Epidermal melanocyte (primary cell): Measurements from ENCODE around the gene HDHD2.

Experiments used
- DNase-seq: peaks from one replicate; pipeline ENCODE4 v3.0.0; 2011; ENCODE audit warnings: low spot score; ENCODE audit not compliant: insufficient read length

The HDHD2 gene

DNA sequence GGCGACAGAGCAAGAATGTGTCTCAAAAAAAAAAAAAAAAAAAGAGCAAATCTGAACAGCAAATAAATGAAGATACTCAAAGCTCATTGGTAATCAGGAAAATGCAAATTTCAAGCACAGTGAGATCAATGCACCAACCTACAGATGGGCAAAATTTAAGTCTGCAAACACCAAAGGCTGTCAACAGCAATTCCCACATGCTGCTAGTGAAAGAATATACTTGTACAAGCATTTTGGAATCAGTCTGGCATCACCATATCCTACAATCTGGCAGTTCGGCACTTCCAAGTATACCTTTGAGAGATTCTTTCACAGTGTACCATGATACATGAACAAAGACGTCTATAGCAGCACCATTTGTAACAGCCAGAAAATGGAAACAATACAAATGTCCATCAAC, 4.1 kb downstream of the HDHD2 start:
- DNase-seq = no peak

DNA sequence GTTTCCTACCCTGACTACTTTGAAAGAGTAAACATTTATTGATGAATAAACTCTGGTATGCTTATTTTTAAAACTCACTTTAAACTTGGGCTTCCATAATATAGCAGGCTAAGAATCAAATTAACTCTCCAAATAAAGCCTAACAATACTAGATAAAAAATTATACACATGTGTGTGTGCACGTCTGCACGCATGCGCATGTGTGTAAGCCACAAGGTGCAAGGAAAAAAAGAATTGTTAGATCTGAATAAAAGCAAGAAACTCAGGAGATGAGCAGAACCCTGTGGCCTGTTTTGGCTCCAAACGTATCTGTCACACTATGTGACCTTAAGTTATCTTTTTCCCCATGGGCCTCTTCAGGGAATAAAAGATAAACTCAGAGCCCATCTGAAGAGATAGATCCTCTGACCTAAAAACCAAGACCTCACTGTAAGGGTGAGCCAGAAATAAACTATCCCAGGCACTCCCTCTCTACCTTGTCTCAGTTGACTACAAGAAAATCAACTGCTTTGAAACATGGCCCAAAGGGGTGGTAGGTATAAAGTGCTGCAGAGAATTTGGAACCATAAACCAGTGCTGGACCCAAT, 6.3 kb downstream of the HDHD2 start:
- DNase-seq = no peak

- DNase-seq = no peak
These were observed 7.1 kb downstream of the HDHD2 start for GRCh38 chr18:47143153-47143552.

GRCh38 chr18:47141289-47141688, 9.0 kb downstream of the HDHD2 start:
- DNase-seq = no peak

GRCh38 chr18:47121146-47121545, 29.2 kb downstream of the HDHD2 start:
- DNase-seq = no peak

DNA sequence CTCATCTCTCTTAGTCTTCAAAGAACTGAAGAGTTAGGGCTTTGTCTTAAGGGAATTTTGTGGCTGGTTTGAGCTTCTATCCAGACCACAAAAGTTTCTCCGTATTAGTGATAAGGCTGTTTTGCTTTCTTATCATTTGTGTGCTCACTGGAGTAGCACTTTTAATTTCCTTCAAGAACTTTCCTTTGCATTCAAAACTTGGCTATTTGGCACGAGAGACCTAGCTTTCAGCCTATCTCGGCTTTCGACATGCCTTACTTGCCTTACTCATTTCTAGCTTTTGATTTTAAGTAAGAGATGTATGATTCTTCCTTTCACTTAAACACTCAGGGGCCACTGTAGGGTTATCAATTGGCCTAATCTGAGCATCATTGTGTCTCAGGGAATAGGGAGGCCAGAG, 29.9 kb downstream of the HDHD2 start:
- DNase-seq = no peak

- DNase-seq = no peak
These were observed 31.3 kb downstream of the HDHD2 start for GRCh38 chr18:47118981-47119380.

DNA sequence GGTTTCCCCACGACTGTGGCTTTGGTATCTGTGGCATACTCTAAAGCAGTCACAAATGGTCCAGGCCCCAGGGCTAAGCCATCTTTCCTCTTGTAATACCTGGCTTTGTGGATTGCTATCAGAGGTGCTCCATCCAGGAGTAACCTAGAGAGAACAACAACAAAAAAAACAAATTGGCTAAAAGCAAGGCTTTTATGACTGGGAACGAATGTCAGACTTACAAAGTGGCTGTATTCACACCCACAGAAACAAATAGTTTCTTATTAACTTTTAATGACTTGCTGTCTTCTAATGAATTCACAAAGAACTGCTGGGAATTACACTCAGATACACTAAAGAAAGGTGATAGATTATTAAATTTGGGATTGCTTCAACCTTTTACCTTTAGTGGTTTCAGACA, 35.1 kb downstream of the HDHD2 start:
- DNase-seq = no peak

GRCh38 chr18:47113796-47114540, 36.3 kb downstream of the HDHD2 start:
- DNase-seq = no peak

GRCh38 chr18:47110492-47111274, 39.6 kb downstream of the HDHD2 start:
- DNase-seq = no peak

DNA sequence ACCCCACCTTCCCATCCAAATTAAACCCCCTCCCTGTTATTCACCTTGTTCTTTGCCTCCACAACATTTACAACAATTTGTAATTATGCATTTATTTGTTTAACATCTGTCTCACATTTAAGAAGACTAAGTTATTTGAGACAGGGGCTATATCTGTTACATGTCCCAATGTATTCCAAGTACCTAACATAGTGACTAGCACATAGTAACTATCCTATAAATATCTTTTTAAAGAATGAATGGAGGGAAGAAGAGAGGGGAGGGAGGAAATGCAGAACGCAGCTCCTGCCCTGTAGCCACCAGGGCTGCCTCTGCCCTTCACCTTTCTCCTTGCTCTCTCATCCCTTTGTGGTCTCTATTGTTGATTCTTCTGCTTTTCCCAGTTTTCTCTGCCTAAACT, 40.6 kb downstream of the HDHD2 start:
- DNase-seq = no peak

DNA sequence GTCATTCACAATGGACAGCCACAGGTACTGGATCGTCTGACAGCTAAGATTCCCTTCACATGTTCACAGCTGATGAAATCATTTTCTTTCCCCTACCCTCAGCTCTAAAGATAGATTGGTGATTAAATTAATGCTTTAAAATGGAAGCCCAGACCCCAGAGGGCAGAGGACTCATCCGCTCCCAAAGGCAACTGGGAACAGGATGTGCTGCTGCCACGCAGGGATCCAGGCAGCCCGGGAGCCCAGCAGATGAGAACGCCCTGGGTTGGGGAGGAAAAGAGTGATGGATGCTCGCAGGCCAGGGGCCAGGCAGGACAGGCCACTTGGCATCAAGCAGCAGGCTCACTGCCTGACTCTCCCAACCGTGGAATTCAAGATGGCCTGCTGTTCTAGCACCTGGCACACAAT, 41.3 kb downstream of the HDHD2 start:
- DNase-seq = no peak

DNA sequence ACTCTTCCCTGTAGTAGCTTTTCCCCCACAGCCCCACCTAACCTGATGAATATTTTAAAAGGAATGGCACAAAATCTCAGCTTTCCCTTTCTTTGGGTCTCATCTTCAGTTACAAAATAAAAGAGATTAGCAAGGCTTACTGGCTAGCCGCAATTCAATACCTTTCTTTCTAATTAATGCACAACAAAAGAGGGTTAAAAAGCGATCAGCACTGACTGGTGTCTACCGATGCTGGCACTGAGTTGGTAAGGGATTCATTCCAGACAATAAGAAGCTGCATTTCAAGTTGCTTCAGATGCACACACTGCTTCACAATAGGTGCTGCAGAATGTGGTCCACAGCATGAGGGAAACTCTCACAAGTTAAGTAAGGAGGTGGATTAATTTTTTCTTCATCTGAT, 41.9 kb downstream of the HDHD2 start:
- no peak for DNase-seq

DNA sequence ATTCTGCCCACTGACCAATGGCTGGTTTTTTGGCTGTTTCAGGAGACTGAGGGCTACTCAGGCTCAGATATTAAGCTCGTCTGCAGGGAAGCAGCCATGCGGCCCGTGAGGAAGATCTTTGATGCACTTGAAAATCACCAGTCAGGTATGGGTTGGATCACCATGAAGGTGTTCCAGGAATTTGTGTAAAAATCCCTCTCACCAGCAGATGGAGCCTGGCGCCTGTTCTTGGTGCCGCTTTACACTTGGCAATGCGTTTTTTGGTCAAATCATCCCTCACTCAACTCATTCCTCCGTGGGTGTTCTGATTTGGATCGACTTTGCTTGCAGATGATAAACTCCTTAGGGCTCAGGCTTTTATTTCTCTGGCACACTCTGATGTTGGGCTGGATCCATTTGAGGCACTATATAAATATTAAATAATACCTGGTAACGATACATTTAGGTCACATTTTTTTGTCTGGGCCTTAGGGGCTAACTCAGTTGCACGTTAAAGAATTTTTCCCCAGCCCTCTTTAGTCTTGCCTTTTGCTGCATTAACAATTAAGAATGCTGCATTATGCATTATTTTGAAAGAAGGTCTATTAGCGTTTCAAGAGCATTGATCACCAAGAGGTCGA, 50.0 kb downstream of the HDHD2 start:
- DNase-seq = no peak

DNA sequence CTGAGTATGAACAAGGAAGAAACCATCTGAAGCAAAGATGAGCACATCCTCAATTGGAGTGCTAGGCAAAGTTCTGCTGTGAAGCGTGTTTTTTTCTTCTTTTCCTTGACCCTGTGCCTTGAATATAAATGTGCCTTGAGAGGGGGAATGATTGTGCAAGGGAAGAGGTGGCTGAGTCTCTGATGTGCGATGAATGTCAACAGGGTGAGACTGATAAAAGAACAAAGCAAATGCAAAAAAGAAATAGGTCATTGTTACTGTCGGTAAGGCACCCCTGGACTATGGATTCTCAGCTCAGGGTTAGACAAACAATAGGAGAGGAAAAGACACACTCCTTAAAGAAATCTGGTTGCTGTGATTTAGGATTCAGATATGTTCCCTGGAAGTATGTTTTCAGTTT, 54.5 kb downstream of the HDHD2 start:
- DNase-seq = no peak

GRCh38 chr18:47087676-47088075, 62.6 kb downstream of the HDHD2 start:
- no peak for DNase-seq

- DNase-seq = no peak
These were observed 68.7 kb downstream of the HDHD2 start for GRCh38 chr18:47081578-47081977.

DNA sequence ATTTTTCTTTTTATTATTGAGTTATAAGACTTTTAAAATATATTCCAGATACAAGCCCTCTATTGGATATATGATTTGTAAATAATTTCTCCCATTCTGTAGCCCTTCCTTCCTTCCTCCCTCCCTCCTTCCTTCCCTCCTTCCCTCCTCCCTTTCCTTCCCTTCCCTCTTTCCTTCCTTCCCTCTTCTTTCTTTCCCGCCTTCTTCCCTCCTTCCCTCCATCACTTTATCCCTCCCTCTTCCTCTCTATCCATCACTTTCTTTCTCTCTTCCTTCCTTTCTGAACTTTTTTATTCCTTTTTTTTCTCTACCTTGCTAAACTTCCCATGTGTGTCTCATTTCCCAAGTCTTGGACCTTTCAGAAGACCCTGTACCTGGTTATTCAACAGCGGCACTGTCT, 69.4 kb downstream of the HDHD2 start:
- no peak for DNase-seq

DNA sequence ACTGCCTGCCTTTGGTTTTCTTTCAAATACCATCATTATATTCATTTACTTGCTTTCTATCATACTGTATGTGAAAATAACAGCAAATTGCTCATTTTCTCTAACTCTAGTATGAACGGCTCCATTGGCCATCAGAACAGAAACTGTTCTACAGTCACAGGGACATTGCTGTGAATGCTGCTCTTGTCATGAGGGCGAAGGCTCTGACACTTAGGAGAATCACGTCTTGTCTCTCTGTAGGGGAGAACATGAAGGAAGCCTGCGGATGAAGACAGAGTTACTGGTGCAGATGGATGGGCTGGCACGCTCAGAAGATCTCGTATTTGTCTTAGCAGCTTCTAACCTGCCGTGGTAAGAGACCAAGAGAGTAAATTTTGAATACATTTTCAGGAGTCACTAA, 73.2 kb downstream of the HDHD2 start:
- no peak for DNase-seq

GRCh38 chr18:47075098-47075883, 75.0 kb downstream of the HDHD2 start:
- DNase-seq = no peak

GRCh38 chr18:47067648-47068047, 82.7 kb downstream of the HDHD2 start:
- DNase-seq = no peak
